K562 (cell line): ENCODE results near the gene TTYH2. TPM values are rescaled to one million over a fixed set of nuclear protein-coding genes. Genes with fewer than 3 reads are reported as not detected.

Experiments used
- BRCA1 ChIP-seq, 2 experiments: fragments of 450-650 bp in 1 of 2; sonication (generic) in 1 of 2; formaldehyde crosslinking in 1 of 2; IDR thresholded peaks; 2 replicates each; pipeline versions ENCODE4 v1.5.0 to v1.6.1; 2017 to 2020; ENCODE audit warnings: mild to moderate bottlenecking in 1 of 2, missing genetic modification reagents in 1 of 2
- GTF2F1 ChIP-seq: IDR thresholded peaks from 2 replicates; pipeline ENCODE4 v1.6.1; 2011; ENCODE audit warnings: low read depth, low read length, improper control_type of control experiment
- MXI1 ChIP-seq: IDR thresholded peaks from 2 replicates; pipeline ENCODE4 v1.6.1; 2011; ENCODE audit warnings: low read depth, mild to moderate bottlenecking, improper control_type of control experiment, low read length
- PHF21A ChIP-seq: fragments of 450-650 bp; IDR thresholded peaks from 2 replicates; pipeline ENCODE4 v1.6.1; 2017; ENCODE audit warnings: low read depth, borderline replicate concordance
- POLR2G ChIP-seq: fragments of 200-400 bp; formaldehyde crosslinking; IDR thresholded peaks from 2 replicates; pipeline ENCODE4 v1.6.1; 2017; ENCODE audit warnings: low read depth, mild to moderate bottlenecking, antibody characterized with exemption, low read length, moderate library complexity
- POLR2H ChIP-seq: IDR thresholded peaks from 2 replicates; pipeline ENCODE4 v1.6.1; 2016; ENCODE audit warnings: missing genetic modification characterization, low read depth, mild to moderate bottlenecking, control low read depth, missing compliant biosample characterization, moderate library complexity
- POLR3A ChIP-seq: IDR thresholded peaks from 2 replicates; pipeline ENCODE4 v1.6.1; 2011; ENCODE audit warnings: borderline replicate concordance, mild to moderate bottlenecking, moderate library complexity; ENCODE audit not compliant: insufficient read length, insufficient read depth; ENCODE audit errors: extremely low read depth
- ZNF197 ChIP-seq: fragments of 200-800 bp; sonication (Bioruptor generic); IDR thresholded peaks from 2 replicates; pipeline ENCODE4 v1.6.1; 2016; ENCODE audit warnings: low read depth, missing genetic modification characterization, missing compliant biosample characterization
- ZNF507 ChIP-seq: conservative IDR thresholded peaks from 2 replicates; pipeline ENCODE4 v1.6.1; 2017; ENCODE audit warnings: missing genetic modification characterization, missing compliant biosample characterization
- ZNF668 ChIP-seq: fragments of 250-450 bp; sonication (Bioruptor Pico); IDR thresholded peaks from 2 replicates; pipeline ENCODE4 v1.8.0; 2022; ENCODE audit warnings: mild to moderate bottlenecking, inconsistent platforms
- polyA plus RNA-seq, 8 experiments: library from polyadenylated mRNA; depleted of rRNA in 4 of 8; stranded (reverse) in 5 of 8; unstranded in 3 of 8; fragments of >200 nt; fragmentation: Nextera tagmentation in 2 of 8; fragmentation: Illumina TruSeq in 1 of 8; extraction: Ambion mirVana in 2 of 8; extraction: Trizol in 1 of 8; gene quantifications; 2 replicates each; pipeline versions ENCODE4 v1.2.1 to v1.2.3, GENCODE V29; 2011 to 2014; ENCODE audit warnings: inconsistent platforms in 1 of 8, missing spikeins in 1 of 8
- total RNA-seq, 7 experiments: library from RNA; depleted of rRNA in 6 of 7; stranded (reverse); fragments of >200 nt in 6 of 7; fragmentation: Illumina TruSeq in 2 of 7; extraction: Trizol in 2 of 7; gene quantifications; 2 replicates each; pipeline versions ENCODE4 v1.2.1 to v1.2.3, GENCODE V29; 2011 to 2021; ENCODE audit warnings: low replicate concordance in 1 of 7
- TF ChIP-seq, protein P1 (sequence below): sonication (generic); formaldehyde crosslinking; IDR thresholded peaks from 2 replicates; pipeline ENCODE4 v1.5.0; 2020; ENCODE audit warnings: missing genetic modification reagents
- TF ChIP-seq, protein P2 (sequence below), 3 experiments: fragments of 200-800 bp in 1 of 3; fragments of 250-450 bp in 1 of 3; fragments of 450-650 bp in 1 of 3; sonication (Bioruptor Pico) in 1 of 3; sonication (Bioruptor generic) in 1 of 3; formaldehyde crosslinking in 1 of 3; IDR thresholded peaks; 2 replicates each; pipeline versions ENCODE4 v1.6.1 to v1.8.0; 2016 to 2022; ENCODE audit warnings: mild to moderate bottlenecking in 2 of 3, missing genetic modification characterization in 2 of 3, missing compliant biosample characterization in 1 of 3, moderate library complexity in 1 of 3
- TF ChIP-seq, protein P3 (sequence below): conservative IDR thresholded peaks from 2 replicates; pipeline ENCODE4 v1.6.1; 2011; ENCODE audit warnings: low read depth, mild to moderate bottlenecking, low read length; ENCODE audit not compliant: control insufficient read depth
- TF ChIP-seq, protein P4 (sequence below), 2 experiments: IDR thresholded peaks; 2 replicates each; pipeline ENCODE4 v1.6.1; 2012; ENCODE audit warnings: improper control_type of control experiment in 2 of 2, low read depth in 2 of 2, low read length in 2 of 2, borderline replicate concordance in 1 of 2
- TF ChIP-seq, protein P5 (sequence below), 2 experiments: fragments of 450-650 bp; conservative IDR thresholded peaks; 2 replicates each; pipeline ENCODE4 v1.6.1; 2017; ENCODE audit warnings: mild to moderate bottlenecking in 2 of 2, moderate library complexity in 2 of 2

TTYH2 gene
- total and polyA plus RNA-seq, 9 of the 15 experiments (the other 6 are each of a cell fraction or from before 2014, with no cell fraction given), result 0.03 to 2.0 (median 0.91) TPM

DNA sequence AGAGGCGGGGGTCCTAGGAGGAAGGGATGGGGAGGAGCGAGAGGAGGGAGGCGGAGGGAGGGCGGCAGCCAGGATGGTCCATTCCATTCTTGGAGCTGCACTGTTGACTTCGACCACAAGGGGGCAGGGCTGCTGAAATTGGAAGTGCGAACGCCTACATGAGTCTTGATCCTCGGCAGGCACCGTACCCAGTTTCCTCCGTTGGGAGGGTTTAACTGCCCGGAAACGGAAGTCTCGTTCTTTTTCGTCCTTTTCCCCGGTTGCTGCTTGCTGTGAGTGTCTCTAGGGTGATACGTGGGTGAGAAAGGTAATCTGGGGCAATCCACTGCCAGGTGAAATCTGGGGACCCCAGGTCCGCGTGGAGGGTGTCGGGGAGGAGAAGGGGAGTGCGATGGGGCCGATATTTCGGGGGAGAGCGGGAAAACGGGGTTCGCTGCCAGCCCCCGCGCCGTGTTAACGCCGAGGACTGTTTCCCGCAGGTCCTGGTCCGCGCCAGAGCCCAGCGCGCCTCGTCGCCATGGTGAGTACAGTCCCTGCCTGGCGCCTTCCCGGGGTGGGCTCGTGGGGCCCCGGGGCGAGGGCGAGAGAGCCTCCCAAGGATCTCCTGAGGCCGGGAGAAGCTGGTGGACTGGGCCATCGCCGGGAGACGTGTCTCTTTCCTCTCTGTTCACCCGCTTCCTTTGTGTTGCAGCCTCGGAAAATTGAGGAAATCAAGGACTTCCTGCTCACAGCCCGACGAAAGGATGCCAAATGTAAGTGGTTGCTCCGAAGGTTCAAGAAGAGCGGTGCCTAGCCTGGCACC lies 9.7 kb upstream of the TTYH2 start, which contains the start of gene RPL38 (continued):
- TF ChIP-seq, protein P1, sequence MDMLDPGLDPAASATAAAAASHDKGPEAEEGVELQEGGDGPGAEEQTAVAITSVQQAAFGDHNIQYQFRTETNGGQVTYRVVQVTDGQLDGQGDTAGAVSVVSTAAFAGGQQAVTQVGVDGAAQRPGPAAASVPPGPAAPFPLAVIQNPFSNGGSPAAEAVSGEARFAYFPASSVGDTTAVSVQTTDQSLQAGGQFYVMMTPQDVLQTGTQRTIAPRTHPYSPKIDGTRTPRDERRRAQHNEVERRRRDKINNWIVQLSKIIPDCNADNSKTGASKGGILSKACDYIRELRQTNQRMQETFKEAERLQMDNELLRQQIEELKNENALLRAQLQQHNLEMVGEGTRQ (CRISPR knock-in tag), result no peak
- TF ChIP-seq POLR2G, result peak; percentile 90
- no peak for TF ChIP-seq ZNF668 (CRISPR knock-in tag)
- TF ChIP-seq POLR3A, result no peak
- TF ChIP-seq, protein P2, sequence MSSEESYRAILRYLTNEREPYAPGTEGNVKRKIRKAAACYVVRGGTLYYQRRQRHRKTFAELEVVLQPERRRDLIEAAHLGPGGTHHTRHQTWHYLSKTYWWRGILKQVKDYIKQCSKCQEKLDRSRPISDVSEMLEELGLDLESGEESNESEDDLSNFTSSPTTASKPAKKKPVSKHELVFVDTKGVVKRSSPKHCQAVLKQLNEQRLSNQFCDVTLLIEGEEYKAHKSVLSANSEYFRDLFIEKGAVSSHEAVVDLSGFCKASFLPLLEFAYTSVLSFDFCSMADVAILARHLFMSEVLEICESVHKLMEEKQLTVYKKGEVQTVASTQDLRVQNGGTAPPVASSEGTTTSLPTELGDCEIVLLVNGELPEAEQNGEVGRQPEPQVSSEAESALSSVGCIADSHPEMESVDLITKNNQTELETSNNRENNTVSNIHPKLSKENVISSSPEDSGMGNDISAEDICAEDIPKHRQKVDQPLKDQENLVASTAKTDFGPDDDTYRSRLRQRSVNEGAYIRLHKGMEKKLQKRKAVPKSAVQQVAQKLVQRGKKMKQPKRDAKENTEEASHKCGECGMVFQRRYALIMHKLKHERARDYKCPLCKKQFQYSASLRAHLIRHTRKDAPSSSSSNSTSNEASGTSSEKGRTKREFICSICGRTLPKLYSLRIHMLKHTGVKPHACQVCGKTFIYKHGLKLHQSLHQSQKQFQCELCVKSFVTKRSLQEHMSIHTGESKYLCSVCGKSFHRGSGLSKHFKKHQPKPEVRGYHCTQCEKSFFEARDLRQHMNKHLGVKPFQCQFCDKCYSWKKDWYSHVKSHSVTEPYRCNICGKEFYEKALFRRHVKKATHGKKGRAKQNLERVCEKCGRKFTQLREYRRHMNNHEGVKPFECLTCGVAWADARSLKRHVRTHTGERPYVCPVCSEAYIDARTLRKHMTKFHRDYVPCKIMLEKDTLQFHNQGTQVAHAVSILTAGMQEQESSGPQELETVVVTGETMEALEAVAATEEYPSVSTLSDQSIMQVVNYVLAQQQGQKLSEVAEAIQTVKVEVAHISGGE (CRISPR knock-in tag; IDR thresholded peaks at IDR 0.05), result peak in 1 of 3 experiments; percentile 63; a peak in 2 of 6 replicates
- no peak for TF ChIP-seq PHF21A
- no peak for TF ChIP-seq ZNF197 (CRISPR knock-in tag)
- TF ChIP-seq, protein P3, sequence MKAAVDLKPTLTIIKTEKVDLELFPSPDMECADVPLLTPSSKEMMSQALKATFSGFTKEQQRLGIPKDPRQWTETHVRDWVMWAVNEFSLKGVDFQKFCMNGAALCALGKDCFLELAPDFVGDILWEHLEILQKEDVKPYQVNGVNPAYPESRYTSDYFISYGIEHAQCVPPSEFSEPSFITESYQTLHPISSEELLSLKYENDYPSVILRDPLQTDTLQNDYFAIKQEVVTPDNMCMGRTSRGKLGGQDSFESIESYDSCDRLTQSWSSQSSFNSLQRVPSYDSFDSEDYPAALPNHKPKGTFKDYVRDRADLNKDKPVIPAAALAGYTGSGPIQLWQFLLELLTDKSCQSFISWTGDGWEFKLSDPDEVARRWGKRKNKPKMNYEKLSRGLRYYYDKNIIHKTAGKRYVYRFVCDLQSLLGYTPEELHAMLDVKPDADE, result peak; percentile 44; the same call in 1 of the 2 replicates
- peak; percentile 93 for TF ChIP-seq POLR2H (tag)
- TF ChIP-seq, protein P4, sequence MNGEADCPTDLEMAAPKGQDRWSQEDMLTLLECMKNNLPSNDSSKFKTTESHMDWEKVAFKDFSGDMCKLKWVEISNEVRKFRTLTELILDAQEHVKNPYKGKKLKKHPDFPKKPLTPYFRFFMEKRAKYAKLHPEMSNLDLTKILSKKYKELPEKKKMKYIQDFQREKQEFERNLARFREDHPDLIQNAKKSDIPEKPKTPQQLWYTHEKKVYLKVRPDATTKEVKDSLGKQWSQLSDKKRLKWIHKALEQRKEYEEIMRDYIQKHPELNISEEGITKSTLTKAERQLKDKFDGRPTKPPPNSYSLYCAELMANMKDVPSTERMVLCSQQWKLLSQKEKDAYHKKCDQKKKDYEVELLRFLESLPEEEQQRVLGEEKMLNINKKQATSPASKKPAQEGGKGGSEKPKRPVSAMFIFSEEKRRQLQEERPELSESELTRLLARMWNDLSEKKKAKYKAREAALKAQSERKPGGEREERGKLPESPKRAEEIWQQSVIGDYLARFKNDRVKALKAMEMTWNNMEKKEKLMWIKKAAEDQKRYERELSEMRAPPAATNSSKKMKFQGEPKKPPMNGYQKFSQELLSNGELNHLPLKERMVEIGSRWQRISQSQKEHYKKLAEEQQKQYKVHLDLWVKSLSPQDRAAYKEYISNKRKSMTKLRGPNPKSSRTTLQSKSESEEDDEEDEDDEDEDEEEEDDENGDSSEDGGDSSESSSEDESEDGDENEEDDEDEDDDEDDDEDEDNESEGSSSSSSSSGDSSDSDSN (IDR thresholded peaks at IDR 0.05; ENCODE audit: borderline replicate concordance in 1 of 2, low read depth in 2 of 2, low read length in 2 of 2), result no peak
- TF ChIP-seq MXI1, result no peak
- TF ChIP-seq, protein P5, sequence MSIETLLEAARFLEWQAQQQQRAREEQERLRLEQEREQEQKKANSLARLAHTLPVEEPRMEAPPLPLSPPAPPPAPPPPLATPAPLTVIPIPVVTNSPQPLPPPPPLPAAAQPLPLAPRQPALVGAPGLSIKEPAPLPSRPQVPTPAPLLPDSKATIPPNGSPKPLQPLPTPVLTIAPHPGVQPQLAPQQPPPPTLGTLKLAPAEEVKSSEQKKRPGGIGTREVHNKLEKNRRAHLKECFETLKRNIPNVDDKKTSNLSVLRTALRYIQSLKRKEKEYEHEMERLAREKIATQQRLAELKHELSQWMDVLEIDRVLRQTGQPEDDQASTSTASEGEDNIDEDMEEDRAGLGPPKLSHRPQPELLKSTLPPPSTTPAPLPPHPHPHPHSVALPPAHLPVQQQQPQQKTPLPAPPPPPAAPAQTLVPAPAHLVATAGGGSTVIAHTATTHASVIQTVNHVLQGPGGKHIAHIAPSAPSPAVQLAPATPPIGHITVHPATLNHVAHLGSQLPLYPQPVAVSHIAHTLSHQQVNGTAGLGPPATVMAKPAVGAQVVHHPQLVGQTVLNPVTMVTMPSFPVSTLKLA (conservative IDR thresholded peaks at IDR 0.05), result peak; percentile 37 to 79; a peak in 3 of 4 replicates
- TF ChIP-seq GTF2F1, result peak; percentile 83
- no peak for TF ChIP-seq BRCA1 (IDR thresholded peaks at IDR 0.05)
- no peak for TF ChIP-seq BRCA1 (CRISPR knock-in tag; IDR thresholded peaks at IDR 0.05)
- TF ChIP-seq ZNF507 (tag), result no peak
